Esophagus muscularis mucosa (tissue), 4 donors: ENCODE data around the gene YTHDC2.

Experiments used
- EP300 ChIP-seq: sonication (generic); formaldehyde crosslinking; IDR thresholded peaks from one replicate; pipeline ENCODE4 v1.6.1; 2017; ENCODE audit warnings: antibody characterized with exemption
- POLR2A ChIP-seq: fragments of 450-650 bp; IDR thresholded peaks from one replicate; pipeline ENCODE4 v1.6.1; 2017; ENCODE audit warnings: antibody characterized with exemption, moderate library complexity, mild to moderate bottlenecking, low read depth
- TF ChIP-seq, protein P1 (sequence below), 3 experiments: fragments of 200-600 bp in 2 of 3; fragments of 450-650 bp in 1 of 3; sonication (generic) in 2 of 3; IDR thresholded peaks; one replicate each; pipeline ENCODE4 v1.5.1; 2017 to 2019; ENCODE audit warnings: antibody characterized with exemption in 3 of 3, mild to moderate bottlenecking in 2 of 3, moderate library complexity in 1 of 3

DNA sequence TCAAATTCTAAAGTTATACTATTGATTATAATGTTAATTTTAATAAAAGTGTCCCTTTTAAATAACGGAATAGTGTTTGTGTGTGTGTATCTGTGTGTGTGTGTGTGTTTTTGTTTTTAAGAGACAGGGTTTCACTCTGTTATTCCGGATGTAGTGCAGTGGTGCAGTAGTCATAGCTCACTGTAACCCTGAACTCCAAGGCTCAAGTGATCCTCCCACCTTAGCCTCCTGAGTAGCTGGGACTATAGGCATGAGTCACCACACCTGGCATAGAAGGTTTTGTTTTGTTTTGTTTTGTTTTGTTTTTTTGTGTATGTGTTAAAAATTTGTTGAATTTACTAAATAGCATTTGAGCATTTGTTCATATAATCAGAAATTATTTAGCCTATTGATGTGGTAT lies 64.6 kb downstream of the YTHDC2 start:
- TF ChIP-seq, protein P1, sequence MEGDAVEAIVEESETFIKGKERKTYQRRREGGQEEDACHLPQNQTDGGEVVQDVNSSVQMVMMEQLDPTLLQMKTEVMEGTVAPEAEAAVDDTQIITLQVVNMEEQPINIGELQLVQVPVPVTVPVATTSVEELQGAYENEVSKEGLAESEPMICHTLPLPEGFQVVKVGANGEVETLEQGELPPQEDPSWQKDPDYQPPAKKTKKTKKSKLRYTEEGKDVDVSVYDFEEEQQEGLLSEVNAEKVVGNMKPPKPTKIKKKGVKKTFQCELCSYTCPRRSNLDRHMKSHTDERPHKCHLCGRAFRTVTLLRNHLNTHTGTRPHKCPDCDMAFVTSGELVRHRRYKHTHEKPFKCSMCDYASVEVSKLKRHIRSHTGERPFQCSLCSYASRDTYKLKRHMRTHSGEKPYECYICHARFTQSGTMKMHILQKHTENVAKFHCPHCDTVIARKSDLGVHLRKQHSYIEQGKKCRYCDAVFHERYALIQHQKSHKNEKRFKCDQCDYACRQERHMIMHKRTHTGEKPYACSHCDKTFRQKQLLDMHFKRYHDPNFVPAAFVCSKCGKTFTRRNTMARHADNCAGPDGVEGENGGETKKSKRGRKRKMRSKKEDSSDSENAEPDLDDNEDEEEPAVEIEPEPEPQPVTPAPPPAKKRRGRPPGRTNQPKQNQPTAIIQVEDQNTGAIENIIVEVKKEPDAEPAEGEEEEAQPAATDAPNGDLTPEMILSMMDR (IDR thresholded peaks at IDR 0.05) = no peak
- TF ChIP-seq POLR2A (no peak), EP300 (no peak)
